Cerebellar nuclear complex (tissue), 1 donor: ENCODE data around the gene NAALADL2.
"Not testable (repeated sequence)": the region's sequence is repeated elsewhere in the genome, so short reads cannot be mapped to it uniquely, and the experiment has no call there.

Experiments used
- DNase-seq, 2 experiments: peaks; one replicate each; lab custom pipeline; 2025; lab: John Stamatoyannopoulos, UW

The NAALADL2 gene

DNA sequence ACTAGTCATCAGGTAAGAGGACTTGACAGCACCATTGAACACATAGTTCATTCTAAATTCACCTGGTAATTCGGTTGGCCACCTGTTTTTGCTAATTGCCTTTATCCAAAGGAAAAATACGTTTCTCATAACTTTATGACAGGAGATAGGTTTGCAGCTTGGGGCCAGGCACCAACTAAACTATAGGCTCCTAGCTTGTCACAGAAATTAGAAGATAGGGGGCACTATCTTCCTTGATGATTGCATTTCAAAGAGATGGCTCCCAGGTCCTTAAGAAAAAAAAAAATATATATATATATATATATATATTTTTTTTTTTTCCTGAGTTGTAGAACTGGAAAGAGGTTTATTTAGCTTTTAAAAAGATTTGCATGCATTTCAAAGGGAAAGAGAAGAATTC, 563.6 kb downstream of the NAALADL2 start:
- DNase-seq, result no peak

DNA sequence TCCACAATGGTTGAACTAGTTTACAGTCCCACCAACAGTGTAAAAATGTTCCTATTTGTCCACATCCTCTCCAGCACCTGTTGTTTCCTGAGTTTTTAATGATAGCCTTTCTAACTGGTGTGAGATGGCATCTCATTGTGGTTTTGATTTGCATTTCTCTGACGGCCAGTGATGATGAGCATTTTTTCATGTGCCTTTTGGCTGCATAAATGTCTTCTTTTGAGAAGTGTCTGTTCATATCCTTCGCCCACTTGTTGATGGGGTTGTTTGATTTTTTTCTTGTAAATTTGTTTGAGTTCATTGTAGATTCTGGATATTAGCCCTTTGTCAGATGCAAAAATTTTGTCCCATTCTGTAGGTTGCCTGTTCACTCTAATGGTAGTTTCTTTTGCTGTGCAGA, 564.7 kb downstream of the NAALADL2 start:
- not testable (repeated sequence) for DNase-seq

- DNase-seq, result no peak
Measured at GRCh38 chr3:175426805-175427204, 567.7 kb downstream of the NAALADL2 start.

- no peak for DNase-seq
Measured at GRCh38 chr3:175428466-175428865, 569.3 kb downstream of the NAALADL2 start.

- DNase-seq, result no peak
Measured at GRCh38 chr3:175430983-175431773, 572.0 kb downstream of the NAALADL2 start.

DNA sequence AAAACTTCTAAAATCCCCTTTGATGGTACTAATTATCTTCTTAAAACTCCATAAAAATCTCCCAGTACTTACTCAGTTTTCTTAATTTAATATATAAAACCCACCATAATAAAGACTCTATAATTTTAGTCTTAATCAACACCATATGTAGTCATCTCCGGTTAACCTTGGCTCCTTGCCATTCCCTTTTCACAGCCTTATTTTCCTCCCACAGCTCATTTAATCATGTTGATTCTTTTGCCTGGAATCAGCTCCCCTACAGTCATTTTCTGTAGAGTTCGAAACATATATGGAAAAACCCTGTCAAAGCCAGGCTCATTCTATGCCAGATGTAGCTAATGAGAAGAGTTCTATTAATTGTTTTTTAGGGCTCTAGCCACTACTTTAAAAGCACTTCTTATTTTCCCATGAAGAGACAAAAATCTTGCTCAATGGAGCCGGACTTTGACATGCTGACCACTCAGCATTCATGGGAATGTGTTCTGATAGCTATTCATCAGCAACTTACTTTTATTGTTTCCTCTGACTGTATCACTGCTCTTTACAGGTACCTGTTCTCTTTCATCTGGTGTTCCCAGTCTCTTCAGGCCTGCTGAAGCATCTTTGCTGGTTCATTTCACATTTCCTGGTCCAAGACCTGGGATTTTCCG, 573.4 kb downstream of the NAALADL2 start:
- DNase-seq, result no peak

DNA sequence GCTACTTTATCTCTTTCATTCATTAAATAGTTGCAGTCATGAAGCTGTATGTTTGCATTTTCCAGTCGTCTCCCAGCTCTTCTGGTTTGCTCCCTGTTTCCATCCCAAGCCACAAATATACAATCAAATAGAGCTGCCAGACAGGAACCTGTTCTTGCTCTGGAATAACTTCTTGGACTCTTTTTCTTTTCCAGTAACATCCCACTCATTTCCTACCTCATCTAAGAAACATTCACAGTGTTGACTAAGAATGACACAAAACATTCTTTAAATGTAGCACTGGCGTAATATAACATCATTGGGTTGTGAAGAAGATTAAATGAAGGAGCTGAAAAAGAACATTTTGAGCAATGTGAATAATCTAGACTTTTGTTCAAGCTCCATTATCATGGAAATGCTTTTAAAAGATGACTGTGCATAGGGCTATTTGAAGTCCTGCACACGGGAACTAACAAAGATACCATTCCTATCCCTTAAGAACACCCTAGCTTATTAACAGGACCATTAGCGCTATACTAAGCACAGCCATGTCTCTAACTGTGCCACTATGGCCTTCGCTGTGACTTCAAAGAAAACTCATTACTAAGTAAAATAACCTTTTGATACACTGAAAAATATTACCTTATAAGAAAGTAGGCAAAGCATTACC, 574.0 kb downstream of the NAALADL2 start:
- DNase-seq, result no peak

GRCh38 chr3:175434561-175434960, 575.4 kb downstream of the NAALADL2 start:
- DNase-seq, result no peak

GRCh38 chr3:175443682-175444081, 584.5 kb downstream of the NAALADL2 start:
- no peak for DNase-seq

GRCh38 chr3:175445741-175446140, 586.6 kb downstream of the NAALADL2 start:
- no peak for DNase-seq

- no peak for DNase-seq
Measured at GRCh38 chr3:175447521-175447920, 588.4 kb downstream of the NAALADL2 start.

DNA sequence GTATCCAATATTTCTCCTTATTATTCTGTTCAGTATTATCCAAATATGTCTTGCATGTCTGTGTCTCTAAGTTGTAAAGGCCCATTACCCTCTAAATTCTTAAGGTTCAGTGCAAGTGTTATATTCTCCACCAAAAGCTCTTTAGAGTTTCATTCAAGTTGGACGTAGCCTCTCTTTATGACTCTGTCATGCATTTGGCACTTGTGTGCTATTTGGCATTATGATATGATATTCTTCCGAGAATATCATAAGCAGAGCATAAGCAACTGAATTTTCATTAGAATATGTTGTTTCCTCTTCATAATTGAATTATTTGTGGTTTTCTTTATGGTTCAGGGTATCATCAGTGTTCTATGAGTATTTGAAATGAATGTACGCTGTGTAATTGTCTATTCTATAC, 594.2 kb downstream of the NAALADL2 start:
- no peak for DNase-seq

DNA sequence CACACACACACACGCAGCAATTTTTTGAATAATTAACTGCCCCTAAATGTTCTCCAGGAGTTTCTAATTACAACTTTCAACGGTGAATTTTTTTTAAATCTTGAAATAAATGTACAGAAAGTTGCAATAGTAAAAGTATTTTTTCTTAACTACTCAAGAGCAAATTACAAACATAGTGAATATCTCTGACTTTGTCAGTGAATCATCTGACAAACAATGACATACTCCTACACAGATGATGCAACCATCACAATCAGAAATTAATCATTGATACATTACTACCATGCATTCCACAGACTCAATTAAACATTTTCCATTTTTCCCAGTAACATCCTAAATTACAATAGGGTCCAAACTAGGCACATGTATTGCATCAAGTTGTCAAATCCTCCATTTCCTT, 597.3 kb downstream of the NAALADL2 start:
- DNase-seq, result no peak

- no peak for DNase-seq
Measured at GRCh38 chr3:175457301-175457700, 598.2 kb downstream of the NAALADL2 start.

- DNase-seq, result not testable (repeated sequence)
Measured at GRCh38 chr3:175460849-175461399, 601.8 kb downstream of the NAALADL2 start.

DNA sequence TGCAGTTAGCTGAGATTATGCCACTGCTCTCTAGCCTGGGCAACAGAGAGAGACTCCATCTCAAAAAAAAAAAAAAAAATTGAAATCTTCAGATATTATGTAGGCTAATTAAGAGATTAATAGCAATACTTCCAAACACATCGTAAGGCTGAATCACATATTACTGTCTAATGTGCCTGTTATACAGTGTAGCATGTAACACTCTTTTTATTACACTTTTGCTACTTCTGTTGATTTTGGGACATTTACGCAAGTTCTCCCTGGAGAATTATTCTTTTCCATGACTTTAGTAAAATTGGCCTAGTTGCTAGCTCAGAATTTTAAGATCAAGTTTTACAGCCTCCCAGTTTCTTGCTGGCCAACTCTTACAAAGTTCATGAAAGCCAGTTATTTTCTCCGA, 605.2 kb downstream of the NAALADL2 start:
- no peak for DNase-seq

- DNase-seq, result no peak
Measured at GRCh38 chr3:175469124-175469523, 610.0 kb downstream of the NAALADL2 start.

GRCh38 chr3:175475765-175476164, 616.6 kb downstream of the NAALADL2 start:
- DNase-seq, result no peak

GRCh38 chr3:175476489-175476888, 617.4 kb downstream of the NAALADL2 start:
- no peak for DNase-seq

- no peak for DNase-seq
Measured at GRCh38 chr3:175477651-175478224, 618.6 kb downstream of the NAALADL2 start.

GRCh38 chr3:175478301-175478700, 619.2 kb downstream of the NAALADL2 start:
- no peak for DNase-seq

DNA sequence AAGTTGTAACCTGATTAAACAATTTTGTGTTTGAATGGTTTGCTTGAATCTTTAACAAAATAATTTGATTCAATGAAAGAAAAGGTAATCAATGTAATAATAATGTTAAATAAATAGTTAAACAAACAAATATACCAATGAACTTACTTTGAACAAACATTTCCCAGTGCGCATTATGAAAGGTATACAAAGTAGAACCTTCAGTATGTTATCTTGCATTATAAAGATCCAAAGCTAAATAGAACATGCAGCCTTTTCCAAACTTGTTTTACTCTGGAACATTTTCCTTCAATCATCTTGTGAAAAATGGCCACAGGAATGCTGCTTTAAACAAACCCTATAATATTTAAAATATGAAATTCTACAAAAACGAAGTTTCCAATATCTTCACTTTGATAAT, 620.0 kb downstream of the NAALADL2 start:
- DNase-seq, result no peak
